H54 (cell line): ENCODE data around the gene BSG.
A peak's percentile ranks its signal among the peaks of the same experiment; 100 is the strongest.

Experiments used
- DNase-seq: peaks from one replicate; pipeline ENCODE4 v3.0.0; 2011; ENCODE audit warnings: low spot score, mixed read lengths; ENCODE audit not compliant: insufficient read length
- FAIRE-seq: peaks from 3 replicates; lab custom pipeline; 2011; peaks lifted over from hg19 to GRCh38; lab: Jason Lieb, UNC
- POLR2A ChIP-seq: IDR thresholded peaks from 2 replicates; pipeline ENCODE4 v1.6.1; 2011; ENCODE audit warnings: low read depth, mild to moderate bottlenecking, low read length

Gene BSG

GRCh38 chr19:607301-608154, 35.1 kb downstream of the BSG start:
- DNase-seq (no peak), FAIRE-seq (no peak)
- TF ChIP-seq POLR2A, result no peak

GRCh38 chr19:608155-609003, 36.0 kb downstream of the BSG start:
- no peak for TF ChIP-seq POLR2A
- FAIRE-seq, result no peak

GRCh38 chr19:609004-609346, 36.6 kb downstream of the BSG start:
- FAIRE-seq (no peak), DNase-seq (peak; percentile 83)
- no peak for TF ChIP-seq POLR2A

More at GRCh38 chr19:608155-609003, 36.0 kb downstream of the BSG start:
- no peak for DNase-seq

GRCh38 chr19:610071-610800, 37.8 kb downstream of the BSG start:
- no peak for DNase-seq
- no peak for FAIRE-seq
- TF ChIP-seq POLR2A, result no peak

- peak; percentile 18; the same call in 1 of the 2 replicates for TF ChIP-seq POLR2A
- DNase-seq (peak; percentile 91), FAIRE-seq (peak; percentile 36)
Measured at GRCh38 chr19:610801-611480, 38.5 kb downstream of the BSG start.

GRCh38 chr19:611481-611868, 39.1 kb downstream of the BSG start:
- peak; percentile 60 for FAIRE-seq
- TF ChIP-seq POLR2A, result no peak
- DNase-seq, result peak; percentile 95

- DNase-seq (no peak), FAIRE-seq (no peak)
- no peak for TF ChIP-seq POLR2A
Measured at GRCh38 chr19:612941-613340, 40.5 kb downstream of the BSG start.

GRCh38 chr19:613732-614567, 41.6 kb downstream of the BSG start:
- DNase-seq (no peak), FAIRE-seq (no peak)
- no peak for TF ChIP-seq POLR2A

- FAIRE-seq (no peak), DNase-seq (no peak)
- TF ChIP-seq POLR2A, result no peak
Measured at GRCh38 chr19:615619-616018, 43.2 kb downstream of the BSG start.

- TF ChIP-seq POLR2A, result no peak
- DNase-seq, result no peak
Measured at GRCh38 chr19:616062-616700, 43.8 kb downstream of the BSG start.

GRCh38 chr19:616747-617526, 44.5 kb downstream of the BSG start:
- DNase-seq (no peak), FAIRE-seq (no peak)
- no peak for TF ChIP-seq POLR2A

More at GRCh38 chr19:616062-616700, 43.8 kb downstream of the BSG start:
- FAIRE-seq, result no peak
